Trophoblast cell (in vitro differentiated cells and primary cell): ENCODE data around the gene TRNT1.

ENCODE experiments used
- DNase-seq, 2 donors: peaks; one replicate each; pipeline ENCODE4 v3.0.0-alpha.2; 2016
- H2AFZ ChIP-seq: 2 replicates; pipeline ENCODE4 v1.6.1; 2013; ENCODE audit warnings: low read length, moderate library complexity, mild to moderate bottlenecking; ENCODE audit not compliant: insufficient read depth, poor library complexity
- H2AK5ac ChIP-seq: 2 replicates; pipeline ENCODE4 v1.6.1; 2013; ENCODE audit warnings: mild to moderate bottlenecking, low read length
- H2BK120ac ChIP-seq: 2 replicates; pipeline ENCODE4 v1.6.1; 2013; ENCODE audit warnings: low read length, mild to moderate bottlenecking, moderate library complexity; ENCODE audit not compliant: insufficient read depth, poor library complexity
- H2BK12ac ChIP-seq: 2 replicates; pipeline ENCODE4 v1.6.1; 2013; ENCODE audit warnings: mild to moderate bottlenecking, low read length, moderate library complexity
- H2BK5ac ChIP-seq: 2 replicates; pipeline ENCODE4 v1.6.1; 2013; ENCODE audit warnings: low read length, low read depth, moderate library complexity, mild to moderate bottlenecking; ENCODE audit not compliant: poor library complexity
- H3K14ac ChIP-seq: 2 replicates; pipeline ENCODE4 v1.6.1; 2013; ENCODE audit warnings: mild to moderate bottlenecking, low read length
- H3K18ac ChIP-seq: 2 replicates; pipeline ENCODE4 v1.6.1; 2013; ENCODE audit warnings: mild to moderate bottlenecking, low read length
- H3K23ac ChIP-seq: 2 replicates; pipeline ENCODE4 v1.6.1; 2013; ENCODE audit warnings: low read length
- H3K27ac ChIP-seq: 2 replicates; pipeline ENCODE4 v1.5.1; 2013; ENCODE audit warnings: low read depth, mild to moderate bottlenecking, inconsistent platforms, low read length, moderate library complexity
- H3K27me3 ChIP-seq: 2 replicates; pipeline ENCODE4 v1.6.1; 2013; ENCODE audit warnings: inconsistent platforms, mild to moderate bottlenecking, low read length, moderate library complexity; ENCODE audit not compliant: insufficient read depth
- H3K36me3 ChIP-seq, 2 experiments: 1 replicate in 1 of 2; 2 replicates in 1 of 2; pipeline ENCODE4 v1.6.1; 2013; ENCODE audit warnings: low read length in 2 of 2, mild to moderate bottlenecking in 2 of 2, moderate library complexity in 1 of 2; ENCODE audit not compliant: insufficient read depth in 2 of 2, control insufficient read depth in 1 of 2
- H3K4ac ChIP-seq: 2 replicates; pipeline ENCODE4 v1.6.1; 2013; ENCODE audit warnings: low read depth, mild to moderate bottlenecking, low read length, moderate library complexity
- H3K4me1 ChIP-seq, 2 experiments: 1 replicate in 1 of 2; 2 replicates in 1 of 2; pipeline ENCODE4 v1.6.1; 2013; ENCODE audit warnings: low read length in 2 of 2, mild to moderate bottlenecking in 2 of 2, moderate library complexity in 1 of 2; ENCODE audit not compliant: insufficient read depth in 2 of 2, control insufficient read depth in 1 of 2
- H3K4me2 ChIP-seq: 2 replicates; pipeline ENCODE4 v1.6.1; 2013; ENCODE audit warnings: inconsistent platforms, mild to moderate bottlenecking, low read length, moderate library complexity
- H3K4me3 ChIP-seq: 2 replicates; pipeline ENCODE4 v1.5.1; 2013; ENCODE audit warnings: mild to moderate bottlenecking, low read depth, low read length, inconsistent platforms
- H3K79me1 ChIP-seq: one replicate; pipeline ENCODE4 v1.6.1; 2013; ENCODE audit warnings: low read length
- H3K79me2 ChIP-seq: 2 replicates; pipeline ENCODE4 v1.6.1; 2013; ENCODE audit warnings: low read length, mild to moderate bottlenecking; ENCODE audit not compliant: control insufficient read depth, insufficient read depth, poor library complexity
- H3K9ac ChIP-seq: 2 replicates; pipeline ENCODE4 v1.6.1; 2013; ENCODE audit warnings: mild to moderate bottlenecking, low read length
- H3K9me3 ChIP-seq: 2 replicates; pipeline ENCODE4 v1.6.1; 2013; ENCODE audit warnings: low read depth, mild to moderate bottlenecking, control low read depth, inconsistent platforms, low read length; ENCODE audit not compliant: insufficient read depth
- H4K12ac ChIP-seq: 2 replicates; pipeline ENCODE4 v1.6.1; 2013; ENCODE audit warnings: low read depth, mild to moderate bottlenecking, low read length, moderate library complexity
- H4K8ac ChIP-seq: 2 replicates; pipeline ENCODE4 v1.6.1; 2013; ENCODE audit warnings: low read depth, mild to moderate bottlenecking, low read length, moderate library complexity
- H4K91ac ChIP-seq: one replicate; pipeline ENCODE4 v1.6.1; 2013; ENCODE audit warnings: low read depth, mild to moderate bottlenecking, low read length, moderate library complexity
- WGBS: extraction: QIAGEN DNeasy Blood & Tissue Kit; methylation state at CpG from one replicate; pipeline ENCODE4 v1.1.7; 2013; ENCODE audit warnings: missing lambda C conversion rate; ENCODE audit not compliant: insufficient read length, insufficient coverage; ENCODE audit errors: extremely low coverage; 5-methylcytosine and 5-hydroxymethylcytosine counted together

Gene TRNT1

GRCh38 chr3:3177861-3178497 lies 51.2 kb downstream of the TRNT1 start:
- no CpG with 5 or more reads among the region's 10 CpGs for WGBS
- Histone ChIP-seq H3K27ac (no peak overlapping the region), H2BK120ac (no peak overlapping the region), H3K79me1 (no peaks in the 10 kb centered on the region), H4K8ac (no peak overlapping the region), H3K4ac (no peak overlapping the region), H3K9ac (no peak overlapping the region), H2BK5ac (no peak overlapping the region), H3K79me2 (no peaks in the 10 kb centered on the region), H3K4me2 (peak overlapping the region; percentile 39), H2AK5ac (no peak overlapping the region), H3K36me3 (peaks cover 5 to 6% of the 10 kb centered on the region in 2 experiments), H2AFZ (no peak overlapping the region), H3K23ac (no peak overlapping the region), H3K4me3 (no peak overlapping the region), H3K4me1 (peaks cover 0 to 5% of the 10 kb centered on the region in 2 experiments), H4K12ac (no peak overlapping the region), H3K18ac (no peak overlapping the region), H4K91ac (no peak overlapping the region), H3K27me3 (no peaks in the 10 kb centered on the region), H2BK12ac (no peak overlapping the region), H3K9me3 (no peaks in the 10 kb centered on the region), H3K14ac (no peak overlapping the region)
- peak in 1 of 2 donors; percentile 49 for DNase-seq

GRCh38 chr3:3178498-3179328 lies 52.0 kb downstream of the TRNT1 start:
- Histone ChIP-seq H3K27ac (no peak overlapping the region), H3K4me3 (peak overlapping the region; percentile 99), H4K91ac (no peak overlapping the region), H2BK12ac (no peak overlapping the region), H2AK5ac (no peak overlapping the region), H3K14ac (no peak overlapping the region), H4K8ac (peak overlapping the region; percentile 79), H2BK5ac (no peak overlapping the region), H3K9me3 (no peaks in the 10 kb centered on the region), H3K79me1 (no peaks in the 10 kb centered on the region), H3K79me2 (no peaks in the 10 kb centered on the region), H3K36me3 (peaks cover 3 to 4% of the 10 kb centered on the region in 2 experiments), H4K12ac (no peak overlapping the region), H3K27me3 (no peaks in the 10 kb centered on the region), H3K4ac (peak overlapping the region; percentile 13), H2AFZ (no peak overlapping the region), H3K18ac (no peak overlapping the region), H3K4me1 (peaks cover 0 to 5% of the 10 kb centered on the region in 2 experiments), H3K4me2 (peak overlapping the region; percentile 90), H2BK120ac (no peak overlapping the region), H3K23ac (no peak overlapping the region), H3K9ac (peak overlapping the region; percentile 88)
- peak in 1 of 2 donors; percentile 7 for DNase-seq
- WGBS, result no CpG with 5 or more reads among the region's 16 CpGs

GRCh38 chr3:3179407-3180094 lies 52.8 kb downstream of the TRNT1 start, which contains the start of gene CRBN:
TSS of gene CRBN (minus strand) at chr3:3179691. CDS start at chr3:3179687, 4 bp downstream.
- Histone ChIP-seq H2BK12ac (no peak within 1 kb of the TSS), H3K27ac (no peak within 1 kb of the TSS), H3K4me3 (peak within 1 kb of the TSS; percentile 99), H3K79me2 (no peaks in the 10 kb centered on the region), H4K12ac (peak within 1 kb of the TSS; percentile 56), H2BK120ac (no peak within 1 kb of the TSS), H3K9ac (peak within 1 kb of the TSS; percentile 88), H2AFZ (peak within 1 kb of the TSS; percentile 93), H4K8ac (peak within 1 kb of the TSS; percentile 86), H3K79me1 (no peaks in the 10 kb centered on the region), H3K14ac (peak within 1 kb of the TSS; percentile 10), H4K91ac (peak within 1 kb of the TSS; percentile 17), H3K18ac (peak within 1 kb of the TSS; percentile 54), H2BK5ac (no peak within 1 kb of the TSS), H3K9me3 (no peaks in the 10 kb centered on the region), H3K23ac (no peak within 1 kb of the TSS), H3K4ac (peak within 1 kb of the TSS; percentile 13), H3K36me3 (no peaks in the 10 kb centered on the region), H3K27me3 (no peaks in the 10 kb centered on the region), H2AK5ac (no peak within 1 kb of the TSS), H3K4me1 (peaks cover 0 to 5% of the 10 kb centered on the region in 2 experiments), H3K4me2 (peak within 1 kb of the TSS; percentile 90)
- peak; percentile 86 to 94 for DNase-seq
- no CpG with 5 or more reads among the region's 56 CpGs for WGBS

- H3K14ac ChIP-seq, result no peak overlapping the region
- H3K4me3 ChIP-seq, result no peak overlapping the region
- WGBS, result no CpG with 5 or more reads among the region's 9 CpGs
- no peak overlapping the region for H2AFZ ChIP-seq
- no peak overlapping the region for H2BK120ac ChIP-seq
- H3K36me3 ChIP-seq, result no peaks in the 10 kb centered on the region
- H4K12ac ChIP-seq, result no peak overlapping the region
- H2BK5ac ChIP-seq, result no peak overlapping the region
- no peaks in the 10 kb centered on the region for H3K79me1 ChIP-seq
- no peaks in the 10 kb centered on the region for H3K79me2 ChIP-seq
- H3K4ac ChIP-seq, result no peak overlapping the region
- no peak overlapping the region for H4K91ac ChIP-seq
- DNase-seq, result peak in 1 of 2 donors; percentile 45
- no peak overlapping the region for H2BK12ac ChIP-seq
- H3K27me3 ChIP-seq, result no peaks in the 10 kb centered on the region
- no peak overlapping the region for H3K9ac ChIP-seq
- H3K27ac ChIP-seq, result no peak overlapping the region
- no peak overlapping the region for H3K18ac ChIP-seq
- peaks cover 0 to 5% of the 10 kb centered on the region in 2 experiments for H3K4me1 ChIP-seq
- H3K4me2 ChIP-seq, result no peak overlapping the region
- no peak overlapping the region for H4K8ac ChIP-seq
- H3K23ac ChIP-seq, result no peak overlapping the region
- no peaks in the 10 kb centered on the region for H3K9me3 ChIP-seq
- H2AK5ac ChIP-seq, result no peak overlapping the region
These were observed 53.7 kb downstream of the TRNT1 start for GRCh38 chr3:3180456-3180855.
